Measurements from ENCODE around the gene ECHDC3.

ECHDC3 gene, protein sequence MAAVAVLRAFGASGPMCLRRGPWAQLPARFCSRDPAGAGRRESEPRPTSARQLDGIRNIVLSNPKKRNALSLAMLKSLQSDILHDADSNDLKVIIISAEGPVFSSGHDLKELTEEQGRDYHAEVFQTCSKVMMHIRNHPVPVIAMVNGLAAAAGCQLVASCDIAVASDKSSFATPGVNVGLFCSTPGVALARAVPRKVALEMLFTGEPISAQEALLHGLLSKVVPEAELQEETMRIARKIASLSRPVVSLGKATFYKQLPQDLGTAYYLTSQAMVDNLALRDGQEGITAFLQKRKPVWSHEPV

DNA sequence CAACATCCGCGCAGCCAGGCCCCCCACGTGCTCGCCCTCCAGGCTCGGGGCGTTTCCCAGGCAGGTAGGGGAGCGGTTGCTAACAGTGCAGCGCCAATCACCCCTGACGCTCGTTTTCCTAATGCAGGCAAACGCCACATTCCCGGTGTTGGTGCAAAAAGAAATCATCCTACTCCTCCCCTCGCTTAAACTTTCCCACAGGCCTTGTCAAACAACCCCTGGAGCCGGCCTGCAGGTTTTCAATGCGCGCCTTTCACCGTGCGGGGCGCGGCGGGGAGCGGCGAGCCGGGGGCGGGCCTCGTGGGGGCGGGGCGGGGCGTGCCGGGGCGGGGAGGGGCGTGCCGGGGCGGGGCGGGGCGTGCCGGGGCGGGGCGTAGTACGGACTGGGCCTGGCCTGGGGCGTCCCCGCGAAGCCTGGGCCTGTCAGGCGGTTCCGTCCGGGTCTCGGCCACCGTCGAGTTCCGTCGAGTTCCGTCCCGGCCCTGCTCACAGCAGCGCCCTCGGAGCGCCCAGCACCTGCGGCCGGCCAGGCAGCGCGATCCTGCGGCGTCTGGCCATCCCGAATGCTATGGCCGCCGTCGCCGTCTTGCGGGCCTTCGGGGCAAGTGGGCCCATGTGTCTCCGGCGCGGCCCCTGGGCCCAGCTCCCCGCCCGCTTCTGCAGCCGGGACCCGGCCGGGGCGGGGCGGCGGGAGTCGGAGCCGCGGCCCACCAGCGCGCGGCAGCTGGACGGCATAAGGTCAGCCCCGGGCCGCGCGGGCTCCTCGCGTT is at the start of gene ECHDC3:
Gene ECHDC3 (plus strand): TSS at position 374 of the 770 bp plus-strand sequence. CDS start 195 bp downstream, at position 569.
- no peak for DNase-seq (ENCODE audit: extremely low read depth, low read depth)
- TF ChIP-seq CTCF (IDR thresholded peaks at IDR 0.05; ENCODE audit: low read depth, low read length): no peak

DNA sequence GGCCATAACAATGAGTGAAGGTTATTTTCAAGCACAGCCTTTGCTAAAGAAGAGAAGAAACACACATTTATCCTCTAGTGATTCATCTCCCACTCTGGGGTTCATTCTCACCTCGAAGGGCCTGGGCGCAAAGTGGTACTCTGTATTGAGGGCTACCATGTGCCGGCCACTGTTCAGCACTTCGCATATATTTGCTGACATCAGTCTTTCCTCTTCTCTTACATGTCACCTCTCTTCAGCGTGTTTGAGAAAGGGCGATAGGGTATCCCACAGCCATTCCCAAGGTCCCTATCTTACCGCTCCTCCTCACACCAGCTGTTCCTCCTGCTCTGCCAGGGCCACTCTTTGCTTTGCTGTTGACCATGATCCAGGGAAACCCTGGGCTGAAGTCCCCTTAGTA is 48.8 kb upstream of the ECHDC3 start:
- no peak for DNase-seq (ENCODE audit: extremely low read depth, low read depth)
- TF ChIP-seq CTCF (IDR thresholded peaks at IDR 0.05; ENCODE audit: low read depth, low read length): no peak

- DNase-seq (ENCODE audit: extremely low read depth, low read depth): no peak
Observed at GRCh38 chr10:11695779-11696178, 46.4 kb upstream of the ECHDC3 start.

DNA sequence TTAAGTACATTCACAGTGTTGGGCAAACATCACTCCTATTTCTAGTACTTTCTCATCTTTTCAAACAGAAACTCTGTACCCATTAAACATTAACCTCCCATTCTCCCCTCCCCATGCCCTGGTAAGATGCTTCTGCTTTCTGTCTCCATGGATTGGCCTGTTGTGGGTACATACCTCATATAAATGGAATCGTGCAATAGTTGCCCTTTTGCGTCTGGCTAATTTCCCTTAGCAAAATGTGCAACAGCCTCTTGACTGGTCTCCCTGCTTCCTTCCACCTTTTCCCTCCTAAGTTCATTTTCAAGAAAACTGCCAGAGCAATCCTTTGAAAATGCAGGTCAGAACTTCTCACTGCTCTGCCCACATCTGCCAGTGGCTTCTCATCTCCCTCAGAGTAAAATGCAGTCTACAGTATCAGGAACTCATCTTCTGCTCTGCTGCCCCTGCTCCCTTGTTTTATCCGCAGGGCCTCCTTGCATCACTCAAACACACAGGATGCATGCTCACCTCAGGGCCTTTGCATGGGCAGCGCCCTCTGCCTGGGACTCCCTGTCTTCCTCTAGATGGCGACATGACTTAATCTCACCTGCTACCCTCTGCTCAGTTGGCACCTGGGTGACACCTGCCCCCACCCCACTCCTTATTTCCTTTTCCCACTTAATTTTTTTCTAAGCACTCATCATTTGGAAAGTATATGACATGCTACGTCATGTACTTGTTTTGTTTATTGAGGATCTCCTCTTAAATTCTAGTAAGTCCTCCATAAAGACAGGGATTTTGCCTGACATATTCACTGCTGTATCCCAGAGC is 44.3 kb upstream of the ECHDC3 start:
- TF ChIP-seq CTCF (IDR thresholded peaks at IDR 0.05; ENCODE audit: low read depth, low read length): no peak
- no peak for DNase-seq (ENCODE audit: extremely low read depth, low read depth)

More at GRCh38 chr10:11695779-11696178, 46.4 kb upstream of the ECHDC3 start:
- no peak for TF ChIP-seq CTCF (IDR thresholded peaks at IDR 0.05; ENCODE audit: low read depth, low read length)

DNA sequence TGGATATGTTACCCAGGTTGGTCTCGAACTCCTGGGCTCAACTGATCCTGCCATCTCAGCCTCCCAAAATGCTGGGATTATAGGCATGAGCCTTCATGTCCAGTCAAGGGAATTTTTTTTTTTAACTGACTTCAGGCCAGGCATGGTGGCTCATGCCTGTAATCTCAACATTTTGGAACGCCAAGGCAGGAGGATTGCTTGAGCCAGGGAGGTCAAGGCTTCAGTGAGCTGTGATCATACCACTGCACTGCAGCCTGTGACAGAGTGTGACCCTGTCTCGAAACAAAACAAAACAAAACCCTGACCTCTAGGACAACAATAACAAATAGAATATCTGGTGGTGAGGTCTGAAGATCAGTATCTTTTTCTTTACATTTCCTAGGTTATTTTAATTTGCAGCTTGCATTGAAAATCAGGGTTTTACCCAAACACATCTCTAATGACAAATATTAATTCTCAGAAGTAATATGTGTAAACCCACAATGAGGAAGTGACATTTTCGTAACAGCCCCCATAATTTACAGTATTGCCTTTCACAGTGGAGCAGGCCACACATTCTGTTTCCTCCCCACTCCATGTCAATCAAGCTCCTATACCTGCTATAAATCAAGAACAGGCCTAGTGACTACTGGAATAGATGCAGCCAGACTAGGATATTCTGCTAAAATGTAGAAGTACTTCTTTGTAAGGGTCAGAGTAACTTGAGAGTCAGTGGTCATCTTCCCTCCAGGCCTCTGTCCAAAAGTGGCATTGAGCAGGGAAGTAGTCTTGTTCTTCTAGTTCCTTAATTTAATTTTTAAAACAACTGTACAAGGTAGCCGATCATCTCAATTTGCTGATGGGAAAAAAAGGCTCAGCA is 43.3 kb upstream of the ECHDC3 start:
- no peak for DNase-seq (ENCODE audit: extremely low read depth, low read depth)
- no peak for TF ChIP-seq CTCF (IDR thresholded peaks at IDR 0.05; ENCODE audit: low read depth, low read length)

GRCh38 chr10:11699550-11700097 is 42.6 kb upstream of the ECHDC3 start:
- no peak for DNase-seq (ENCODE audit: extremely low read depth, low read depth)
- TF ChIP-seq CTCF (IDR thresholded peaks at IDR 0.05; ENCODE audit: low read depth, low read length): no peak

All from AG09319 (cell line).